Measurements from ENCODE around the gene TSPAN11.
"Not testable (repeated sequence)": the region's sequence is repeated elsewhere in the genome, so short reads cannot be mapped to it uniquely, and the experiment has no call there.

TSPAN11 gene

DNA sequence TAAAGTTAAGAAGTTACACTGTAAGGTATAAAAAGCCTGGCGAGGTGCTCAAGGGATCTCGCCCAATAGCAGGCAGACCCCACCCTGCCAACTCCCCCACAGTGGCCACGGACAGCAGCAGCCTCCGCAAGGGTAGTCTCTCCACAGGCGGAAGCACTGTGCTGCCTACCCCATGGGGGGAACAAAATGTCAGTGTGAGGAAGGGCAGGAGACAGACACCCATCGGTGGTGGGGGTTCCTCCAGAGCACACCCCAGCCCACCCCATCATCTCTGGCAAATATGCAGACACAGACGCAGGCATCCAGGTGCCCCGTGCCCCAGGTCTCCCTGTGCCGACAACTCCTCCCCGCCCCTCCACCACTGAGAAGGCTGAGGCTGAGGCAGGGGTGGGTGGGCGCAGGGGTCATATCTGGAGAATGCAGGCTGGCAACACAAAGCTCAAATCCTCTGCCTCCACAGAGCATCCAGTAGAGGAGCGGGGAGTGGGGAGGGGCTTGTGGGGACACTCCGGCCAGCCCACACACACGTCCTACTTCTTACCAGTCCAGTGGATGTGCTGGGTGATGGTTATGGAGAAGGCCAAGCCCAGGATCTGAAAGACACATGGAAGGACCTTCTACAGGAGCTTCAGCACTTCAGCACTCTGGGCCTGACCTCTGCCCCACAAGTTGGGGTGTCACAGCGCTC, 78.9 kb downstream of the TSPAN11 start:
- DNase-seq, result no peak

DNA sequence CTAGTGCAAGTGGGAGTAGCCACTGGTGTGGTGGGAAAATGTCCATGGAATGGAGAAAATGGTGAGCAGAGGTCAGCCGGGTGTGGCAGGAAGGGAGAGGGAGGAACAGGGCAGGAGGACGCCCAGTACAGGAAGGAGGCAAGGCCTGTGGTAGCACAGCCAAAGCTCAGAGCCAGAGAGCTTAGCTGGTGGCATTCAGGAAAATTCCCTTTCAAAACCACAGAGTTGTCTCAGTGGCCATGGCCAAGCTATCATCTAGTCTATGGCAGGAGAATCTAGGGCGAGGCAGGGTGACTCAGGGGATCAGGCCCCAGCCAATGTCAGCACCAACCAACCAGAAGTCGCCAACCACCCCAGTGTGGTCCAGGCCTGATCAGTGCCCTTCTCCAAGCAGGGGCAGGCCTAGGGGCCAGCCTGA, 79.4 kb downstream of the TSPAN11 start:
- no peak for DNase-seq

DNA sequence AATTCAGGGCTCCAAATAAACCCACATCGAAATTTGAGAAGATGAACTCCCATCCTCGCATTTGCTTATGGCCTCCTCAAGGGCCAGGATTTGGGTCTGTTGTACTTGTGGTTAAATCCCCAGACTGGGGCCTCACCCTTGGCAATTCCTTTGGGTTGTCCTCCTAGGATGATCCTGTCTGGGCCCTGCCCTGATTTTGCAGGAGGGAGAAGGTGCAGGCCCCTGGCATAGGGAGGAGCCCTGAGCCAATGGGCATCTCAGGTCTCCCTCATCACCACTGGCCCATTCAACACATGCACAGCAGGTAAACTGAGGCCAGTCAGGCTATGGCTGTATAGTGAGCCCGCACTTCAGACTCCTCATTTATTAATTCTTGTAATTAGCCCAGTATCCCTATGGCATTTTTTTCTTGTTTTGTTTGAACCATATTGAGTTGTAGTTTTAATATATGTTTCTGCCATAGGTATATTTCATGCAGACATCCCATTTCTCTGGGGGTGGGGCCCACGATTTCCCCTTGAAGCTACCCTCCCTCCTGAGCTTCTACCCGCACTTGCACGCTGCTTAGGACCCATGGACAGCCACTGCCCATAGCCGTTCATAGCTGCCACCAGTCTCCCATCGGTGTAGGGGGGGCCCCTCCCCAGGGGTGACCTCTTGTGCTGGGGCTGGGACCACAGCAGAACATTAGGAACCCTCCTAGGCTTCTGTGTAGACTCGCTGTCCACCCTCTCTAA, 80.0 kb downstream of the TSPAN11 start:
- DNase-seq, result no peak

DNA sequence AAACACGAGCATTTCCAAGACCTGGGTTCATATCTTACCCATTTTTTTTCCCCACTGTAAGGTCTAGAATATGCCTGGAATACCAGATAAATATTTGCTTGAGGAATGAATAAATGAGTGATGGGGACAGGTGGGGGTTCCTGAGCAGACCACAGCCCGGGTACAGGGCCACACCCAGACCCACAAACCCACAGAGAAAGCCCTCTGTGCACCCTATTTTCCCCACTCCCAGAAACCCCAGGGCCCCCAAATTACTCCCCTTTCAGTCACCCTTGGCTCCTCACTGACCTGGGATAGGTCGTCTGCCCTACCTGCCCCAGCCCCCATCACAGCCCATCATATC, 80.6 kb downstream of the TSPAN11 start:
- no peak for DNase-seq

GRCh38 chr12:31007636-31008175, 81.2 kb downstream of the TSPAN11 start:
- no peak for DNase-seq

- no peak for DNase-seq
These were observed 81.8 kb downstream of the TSPAN11 start for GRCh38 chr12:31008241-31008761.

DNA sequence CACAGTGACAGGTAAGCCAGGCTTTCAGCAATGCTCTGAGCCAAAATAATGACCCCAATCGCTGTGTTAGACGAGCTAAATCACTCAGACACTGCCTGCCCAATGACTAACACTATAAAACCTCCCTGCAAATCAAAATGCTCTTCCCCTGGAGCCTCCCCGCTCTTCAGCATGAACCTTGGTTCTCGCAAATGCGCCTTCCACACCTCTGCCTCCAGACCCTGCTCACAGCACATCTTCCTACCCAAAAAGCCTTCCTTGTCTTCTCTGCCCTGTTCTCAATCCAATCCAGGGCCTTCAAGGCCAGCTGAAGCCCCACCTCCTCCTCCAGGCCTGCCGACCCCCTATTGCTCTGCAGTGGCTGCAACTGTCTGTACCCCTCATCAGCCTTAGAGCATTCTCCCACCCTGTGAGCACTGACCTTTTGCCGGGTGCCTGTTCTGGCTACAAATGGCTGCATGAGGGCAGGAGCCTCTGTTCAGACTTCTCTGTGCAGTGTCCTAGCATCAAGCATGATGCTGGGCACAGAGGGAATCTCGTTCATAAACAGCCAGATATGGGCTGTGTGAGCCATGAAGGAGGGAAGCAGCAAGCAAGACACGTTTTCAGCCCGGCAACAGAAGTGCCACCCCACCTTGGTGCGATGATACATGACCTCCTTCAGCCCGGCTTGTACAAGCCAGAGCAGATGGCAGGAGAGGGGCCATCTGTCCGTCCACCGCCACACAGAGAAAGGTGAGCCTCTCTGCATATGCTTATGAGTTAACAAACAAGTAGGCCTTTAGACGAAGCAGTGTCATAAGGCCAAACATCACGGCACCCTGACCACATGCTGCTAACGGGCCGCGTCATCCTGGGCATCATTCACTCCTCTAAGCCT, 82.7 kb downstream of the TSPAN11 start:
- no peak for DNase-seq

DNA sequence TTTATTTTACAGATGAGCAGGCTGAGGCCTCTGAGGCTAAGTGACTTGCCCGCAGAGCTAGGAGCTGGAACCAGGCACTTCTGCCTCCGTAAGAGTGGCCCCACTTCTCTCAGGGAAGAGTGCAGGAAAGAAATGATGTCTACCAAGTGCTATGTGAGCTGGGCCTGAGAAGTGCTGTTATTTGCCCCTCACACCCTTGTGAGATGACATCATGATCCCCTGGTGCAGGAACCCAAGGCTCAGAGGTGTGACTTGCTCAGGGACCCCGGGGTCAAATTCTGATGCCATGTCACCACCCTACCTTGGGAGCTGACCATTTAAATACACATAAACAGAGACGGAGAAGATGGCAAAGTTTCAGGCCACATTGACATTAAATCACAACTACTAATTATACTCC, 83.4 kb downstream of the TSPAN11 start:
- DNase-seq, result no peak

DNA sequence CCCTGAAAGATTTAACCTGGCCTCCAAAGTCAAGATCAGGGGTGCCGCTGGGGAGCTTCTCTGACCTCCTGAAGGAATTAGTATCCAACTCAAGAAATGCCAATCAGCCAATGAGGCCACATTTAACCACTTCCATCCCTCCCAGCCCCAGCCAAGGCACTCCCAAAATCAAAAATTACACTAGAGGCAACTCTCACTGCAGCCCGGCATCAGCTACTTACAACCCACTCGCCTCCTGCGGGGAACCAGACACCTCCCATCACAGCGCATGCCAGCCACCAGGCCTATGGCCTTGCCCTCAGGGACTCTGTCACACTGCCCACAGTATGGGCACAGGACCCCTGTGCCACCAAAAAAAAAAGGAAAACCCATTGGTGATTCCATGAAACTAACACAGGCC, 84.8 kb downstream of the TSPAN11 start:
- no peak for DNase-seq

DNA sequence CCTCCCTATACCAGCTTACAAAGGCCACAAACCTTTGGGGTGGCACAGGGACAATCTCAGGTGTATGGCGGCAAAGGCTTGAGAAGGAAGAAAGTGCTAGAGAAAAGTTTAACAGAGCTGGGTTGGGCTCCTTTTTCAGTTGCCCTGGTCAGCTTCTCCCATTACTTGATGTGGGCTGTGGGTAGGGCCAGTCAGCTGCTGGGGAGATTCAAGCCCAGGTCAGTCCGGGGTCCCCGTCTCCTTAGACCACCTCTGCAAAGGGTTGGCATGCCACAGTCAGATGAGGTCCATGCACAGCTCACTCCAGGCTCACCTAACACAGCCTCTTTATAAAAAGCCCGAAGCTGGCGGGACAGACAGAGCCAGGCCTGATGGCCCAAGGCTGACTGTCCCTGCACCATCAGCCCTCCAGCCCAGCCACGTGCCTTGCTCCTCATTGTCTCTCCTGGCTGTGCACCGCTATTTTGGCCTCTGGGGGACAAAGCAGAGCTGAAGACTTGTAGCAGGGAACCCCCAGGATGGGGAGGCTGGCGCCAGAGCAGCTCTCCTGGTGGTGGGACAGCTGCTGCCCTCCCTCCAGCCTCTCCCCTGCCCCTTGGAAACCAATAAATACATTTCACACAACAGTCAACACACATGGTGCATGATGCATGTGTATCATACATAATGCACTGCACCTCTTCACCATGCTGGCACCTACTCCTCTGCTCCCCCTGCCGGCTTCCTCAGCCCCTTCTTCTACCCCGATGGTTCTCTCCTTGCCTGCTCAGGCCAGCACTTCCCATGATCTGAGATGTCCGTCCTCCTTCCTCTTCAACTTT, 85.4 kb downstream of the TSPAN11 start:
- no peak for DNase-seq

DNA sequence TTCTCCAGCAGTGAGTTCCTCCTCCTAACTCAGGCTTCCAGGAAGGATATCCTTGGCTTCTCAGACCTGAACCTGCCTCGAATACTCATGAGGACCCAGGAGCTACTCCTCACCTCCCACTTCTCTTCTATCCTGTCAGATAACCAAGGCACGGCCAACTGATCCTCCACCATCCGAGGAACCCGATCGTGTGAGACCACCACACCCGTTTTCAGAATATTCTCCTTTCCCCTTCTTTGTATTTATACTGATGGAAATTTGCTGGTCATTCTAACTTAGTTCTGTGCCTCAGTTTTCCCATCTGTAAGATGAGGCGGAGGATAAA, 86.0 kb downstream of the TSPAN11 start:
- not testable (repeated sequence) for DNase-seq

DNA sequence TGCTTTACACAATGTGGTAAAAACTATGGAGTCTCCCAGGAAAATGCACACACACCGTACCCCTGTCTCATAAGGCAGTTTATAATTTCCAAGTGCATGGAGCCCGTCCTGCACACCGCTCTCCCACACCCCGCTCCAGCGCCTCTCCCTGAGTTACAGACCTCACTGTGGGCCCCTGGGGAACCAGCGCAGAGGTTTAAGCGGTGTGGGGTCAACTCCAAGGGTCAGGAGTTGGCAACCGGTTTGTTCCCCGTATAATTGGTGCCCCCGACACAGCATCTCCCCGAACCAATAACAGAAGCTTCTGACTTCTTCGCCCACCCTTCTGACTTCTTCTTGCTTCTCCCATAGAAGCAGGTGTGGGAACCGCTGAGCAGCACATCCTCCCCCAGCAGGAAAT, 88.7 kb downstream of the TSPAN11 start:
- DNase-seq, result no peak

- no peak for DNase-seq
These were observed 89.5 kb downstream of the TSPAN11 start for GRCh38 chr12:31016057-31016456.

DNA sequence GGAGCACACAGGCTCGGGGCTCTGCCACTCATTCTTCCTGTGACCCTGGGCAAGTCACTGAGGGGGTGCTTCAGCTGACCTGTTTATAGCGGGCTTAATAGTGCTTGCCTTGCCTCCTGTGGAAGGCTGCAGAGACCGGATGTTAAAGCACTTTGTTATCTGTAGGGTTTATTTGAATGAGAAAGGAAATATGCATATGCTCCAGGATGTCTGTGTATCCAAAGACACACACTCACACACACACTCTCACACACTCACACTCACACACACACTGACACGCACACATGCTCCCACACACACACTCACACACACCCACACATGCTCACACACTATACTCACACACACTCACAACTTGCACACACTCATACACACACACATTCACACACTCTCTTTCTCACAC, 91.0 kb downstream of the TSPAN11 start:
- no peak for DNase-seq

DNA sequence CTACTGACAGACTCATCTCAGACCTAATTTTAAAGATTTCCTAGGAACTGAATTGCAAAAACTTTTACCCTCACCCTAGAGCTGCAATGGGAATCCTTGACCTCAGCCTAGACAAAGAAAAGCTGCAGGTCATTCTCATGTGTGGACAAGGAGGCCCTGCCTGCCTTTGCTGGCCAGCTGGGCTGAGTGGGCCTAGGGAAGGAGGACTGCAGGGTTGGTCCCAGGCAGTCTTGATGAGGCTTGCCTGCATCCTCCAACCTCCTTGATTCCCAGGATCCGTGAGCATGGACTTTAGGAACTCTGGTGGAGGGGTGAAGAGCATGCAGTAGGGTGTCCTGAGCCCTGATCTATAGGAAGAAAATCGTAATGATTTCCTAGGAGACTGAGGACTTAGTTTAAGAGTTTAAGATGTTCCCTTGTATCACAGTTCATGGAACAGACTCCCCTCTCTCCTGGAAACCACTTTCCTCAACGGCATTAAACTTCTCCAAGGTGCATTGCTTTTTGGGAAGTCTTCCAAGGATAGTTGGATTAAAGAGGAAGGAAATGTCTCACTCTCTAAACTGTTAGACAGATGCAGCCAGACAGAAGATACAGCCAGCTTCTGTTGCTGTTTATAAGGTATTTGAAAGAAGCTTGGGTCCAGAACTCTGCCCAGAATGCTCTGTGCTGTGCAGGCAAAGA, 91.7 kb downstream of the TSPAN11 start:
- DNase-seq, result no peak

- no peak for DNase-seq
These were observed 92.4 kb downstream of the TSPAN11 start for GRCh38 chr12:31018790-31019505.

DNA sequence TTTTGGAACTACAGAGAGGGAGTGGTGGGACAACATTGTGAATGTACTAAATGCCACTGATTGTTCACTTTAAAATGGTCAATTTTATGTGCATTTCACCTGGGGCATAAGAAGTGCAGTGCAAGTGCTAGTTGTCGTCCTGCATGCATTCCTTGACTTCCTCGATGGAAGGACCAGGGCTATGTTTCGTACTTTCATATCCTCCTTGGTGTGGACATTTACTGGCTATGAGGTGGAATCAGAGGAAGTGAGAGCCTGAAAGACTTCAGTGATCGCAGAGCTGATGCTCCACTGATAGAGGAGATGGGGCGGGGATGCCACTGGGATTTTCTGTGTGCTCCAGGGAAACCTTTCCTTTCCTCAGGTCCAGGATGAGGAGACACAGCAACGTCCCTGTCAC, 93.0 kb downstream of the TSPAN11 start:
- DNase-seq, result no peak

DNA sequence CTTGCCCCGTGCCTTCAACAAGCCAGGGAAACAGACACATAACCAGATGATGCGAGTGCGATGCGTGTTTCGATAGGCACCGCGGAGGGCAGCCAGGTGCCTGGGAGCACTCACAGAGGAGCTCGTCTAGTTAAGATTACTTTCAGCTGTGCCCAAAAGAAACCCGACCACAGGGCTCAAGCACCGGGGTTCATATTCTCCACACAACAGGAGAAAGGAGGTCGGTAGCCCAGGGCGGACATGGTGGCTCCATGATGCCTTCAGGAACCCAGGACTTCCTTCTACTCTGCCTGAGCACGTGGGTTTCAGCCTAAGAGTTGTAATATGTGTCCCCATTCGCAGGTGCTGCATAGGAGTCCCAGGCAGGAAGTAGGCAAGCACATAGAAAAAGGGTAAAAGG, 93.4 kb downstream of the TSPAN11 start:
- DNase-seq, result peak; percentile 47

DNA sequence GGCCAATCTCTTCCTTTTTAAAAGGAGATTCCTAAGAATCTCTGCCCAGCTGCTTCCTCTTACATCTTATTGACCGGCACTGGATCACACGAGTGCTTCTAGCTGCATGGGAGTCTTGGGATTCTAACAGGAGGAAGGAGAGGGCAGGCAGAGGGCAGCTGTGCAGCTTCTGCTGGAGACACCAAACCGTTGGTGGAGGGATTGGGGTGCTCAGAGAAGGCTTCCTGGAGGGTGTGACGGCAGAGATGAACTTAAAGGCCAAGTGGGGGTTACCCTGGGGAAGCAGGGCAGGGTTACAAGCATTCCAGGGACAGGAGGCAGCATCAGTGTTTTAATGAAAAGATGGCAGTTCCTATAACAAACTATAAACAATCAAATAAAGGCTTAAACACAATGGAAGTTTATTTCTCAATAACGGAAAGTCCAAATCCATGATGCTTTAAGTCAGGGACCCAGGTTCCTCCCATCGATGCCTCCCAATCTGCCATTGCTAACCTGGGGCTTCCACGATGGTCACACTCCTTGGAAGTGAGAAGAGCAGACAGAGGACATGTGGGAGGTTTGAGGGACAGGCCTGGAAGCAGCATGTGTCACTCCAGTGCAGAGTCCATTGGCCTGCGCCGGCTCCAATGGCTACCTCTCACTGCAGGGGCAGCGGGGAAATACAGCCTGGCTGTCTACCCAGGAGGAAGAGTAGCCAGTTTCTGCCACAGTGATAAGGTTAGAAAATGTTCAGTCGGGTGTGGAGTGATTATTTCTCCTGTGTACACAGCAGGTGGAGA, 94.0 kb downstream of the TSPAN11 start:
- peak; percentile 32 for DNase-seq

DNA sequence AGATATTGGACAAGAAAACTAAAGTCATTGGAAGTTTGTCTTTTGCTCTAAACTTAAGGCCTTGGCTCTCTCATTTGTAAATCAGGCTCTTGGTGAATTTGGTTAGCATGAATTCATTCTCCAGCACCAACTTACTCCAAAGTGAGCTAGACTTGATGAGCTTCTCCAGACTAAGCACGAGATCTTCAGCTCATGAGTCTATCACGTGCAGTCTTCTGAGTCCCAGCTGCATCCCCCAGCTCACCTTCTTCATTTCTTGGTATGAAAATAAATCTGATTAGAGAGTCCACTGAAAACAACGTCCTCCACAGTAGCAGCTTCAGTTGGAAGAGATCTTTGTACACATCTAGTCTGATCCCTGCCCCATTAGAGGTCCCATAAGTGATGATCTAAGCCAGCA, 94.6 kb downstream of the TSPAN11 start:
- DNase-seq, result no peak

All from activated CD8-positive, alpha-beta memory T cell treated with anti-CD3 and anti-CD28 coated beads for 24 hours (primary cell).